IPS-11a (cell line): ENCODE data around the gene VAC14.

Experiments used
- H3K4me3 ChIP-seq: one replicate; pipeline ENCODE4 v1.5.1; 2013; ENCODE audit warnings: low read depth, low read length, control low read depth

The VAC14 gene

DNA sequence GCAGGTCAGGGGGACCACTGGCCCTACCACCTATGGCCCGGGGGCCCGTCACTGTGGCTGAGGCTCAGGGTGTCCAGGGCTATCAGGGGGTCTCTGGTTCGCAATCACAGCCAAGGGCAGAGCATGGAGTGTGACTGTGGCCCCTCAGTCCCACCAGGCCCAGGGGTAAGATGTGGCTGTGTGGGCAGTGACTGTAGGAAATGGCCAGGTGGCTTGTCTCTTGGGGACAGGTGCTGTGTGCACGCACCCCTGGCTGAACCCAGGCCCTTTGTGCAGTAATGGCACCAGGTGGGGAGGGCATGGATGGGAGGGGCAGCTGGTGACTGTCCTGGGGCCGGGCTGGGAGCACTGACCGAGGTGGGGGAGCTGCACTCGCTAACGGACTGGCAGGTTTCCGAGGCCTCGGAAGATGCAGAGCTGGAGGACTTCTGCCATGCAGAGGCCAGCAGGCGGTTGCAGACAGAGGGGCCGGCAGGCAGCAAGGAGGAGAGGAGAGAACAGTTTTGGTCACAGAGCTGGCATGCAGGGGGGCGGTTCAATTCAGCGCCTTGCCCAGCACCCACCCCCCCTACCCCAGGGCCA is 135.8 kb downstream of the VAC14 start:
- H3K4me3 ChIP-seq = no peak overlapping the region

DNA sequence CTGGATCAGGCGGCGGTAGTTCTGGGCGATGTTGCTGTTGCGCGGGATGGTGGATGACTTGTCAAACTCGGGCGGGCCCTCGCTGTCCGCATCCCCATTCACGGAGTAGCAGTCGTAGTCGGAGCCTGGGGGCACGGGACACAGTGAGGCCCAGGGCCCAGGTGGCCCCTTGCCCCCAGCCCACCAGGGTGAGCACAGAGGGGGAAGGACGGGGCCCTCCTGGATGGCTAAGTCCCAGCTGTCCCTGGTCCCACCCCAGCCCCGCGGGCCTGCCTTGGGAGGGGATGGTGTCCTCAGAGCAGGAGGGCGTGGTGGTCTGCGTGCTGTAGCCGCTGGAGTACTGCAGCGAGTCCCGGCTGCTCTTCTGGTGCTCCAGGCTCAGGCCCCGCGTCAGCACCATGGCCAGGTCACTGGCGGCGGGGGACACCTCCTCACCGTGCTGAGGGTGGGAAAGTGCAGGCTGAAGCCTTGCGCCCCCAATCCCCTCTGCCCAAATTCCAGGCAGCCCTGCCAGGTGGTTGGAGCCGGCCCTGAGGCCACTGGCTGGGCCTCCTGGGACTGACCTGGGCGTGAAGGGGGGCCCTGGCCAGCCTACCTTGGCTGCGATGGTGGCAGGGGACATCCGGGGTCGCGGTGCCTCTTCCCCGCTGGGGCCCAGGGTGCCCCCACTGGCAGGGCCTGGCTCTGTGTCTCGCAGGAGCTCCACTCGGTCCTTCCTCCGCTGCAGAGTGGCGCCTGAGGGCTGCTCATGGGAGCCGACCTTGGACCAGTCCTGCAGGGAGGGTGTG is 136.4 kb downstream of the VAC14 start:
- H3K4me3 ChIP-seq = no peak overlapping the region

DNA sequence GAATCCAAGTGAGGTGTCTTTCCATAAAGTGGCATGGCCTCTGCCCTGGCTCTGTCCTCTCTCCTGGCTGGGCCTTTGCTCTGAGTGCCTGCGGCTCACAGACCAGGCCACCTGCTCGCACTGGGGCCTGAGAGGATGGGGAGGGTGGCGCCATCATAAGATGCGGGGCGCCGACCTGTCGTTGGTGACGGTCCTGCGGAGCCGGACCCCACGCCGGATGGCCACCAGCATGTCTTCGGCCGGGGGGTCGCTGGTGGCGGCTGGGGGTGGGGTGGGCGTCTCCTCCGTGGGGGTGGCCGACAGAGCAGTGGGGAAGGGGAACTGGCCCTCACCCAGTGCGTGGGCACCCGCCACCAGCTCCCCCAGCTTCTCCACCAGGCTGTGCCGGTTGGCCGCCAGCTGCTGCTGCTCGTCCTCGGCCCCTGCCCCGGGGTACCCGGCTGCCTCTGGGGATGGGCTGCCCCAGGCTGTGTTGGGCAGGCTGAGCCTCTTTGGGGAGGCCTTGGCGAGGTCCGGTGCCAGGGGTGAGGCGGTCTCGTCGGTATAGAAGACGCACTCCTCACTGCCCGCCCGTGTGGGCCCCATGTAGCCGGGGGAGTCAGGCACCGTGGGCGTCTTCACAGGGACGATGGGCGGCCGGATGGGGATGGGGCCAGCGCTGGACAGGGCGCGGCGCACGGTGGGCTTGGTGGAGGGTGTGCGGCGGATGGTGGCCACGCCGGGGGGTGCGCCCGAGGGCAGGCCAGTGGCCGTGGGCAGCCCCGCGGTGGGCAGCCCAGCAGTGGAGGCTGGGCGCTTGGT is 137.2 kb downstream of the VAC14 start:
- no peak overlapping the region for H3K4me3 ChIP-seq

- H3K4me3 ChIP-seq = no peak overlapping the region
These were observed 137.9 kb downstream of the VAC14 start for GRCh38 chr16:70662991-70663523.

DNA sequence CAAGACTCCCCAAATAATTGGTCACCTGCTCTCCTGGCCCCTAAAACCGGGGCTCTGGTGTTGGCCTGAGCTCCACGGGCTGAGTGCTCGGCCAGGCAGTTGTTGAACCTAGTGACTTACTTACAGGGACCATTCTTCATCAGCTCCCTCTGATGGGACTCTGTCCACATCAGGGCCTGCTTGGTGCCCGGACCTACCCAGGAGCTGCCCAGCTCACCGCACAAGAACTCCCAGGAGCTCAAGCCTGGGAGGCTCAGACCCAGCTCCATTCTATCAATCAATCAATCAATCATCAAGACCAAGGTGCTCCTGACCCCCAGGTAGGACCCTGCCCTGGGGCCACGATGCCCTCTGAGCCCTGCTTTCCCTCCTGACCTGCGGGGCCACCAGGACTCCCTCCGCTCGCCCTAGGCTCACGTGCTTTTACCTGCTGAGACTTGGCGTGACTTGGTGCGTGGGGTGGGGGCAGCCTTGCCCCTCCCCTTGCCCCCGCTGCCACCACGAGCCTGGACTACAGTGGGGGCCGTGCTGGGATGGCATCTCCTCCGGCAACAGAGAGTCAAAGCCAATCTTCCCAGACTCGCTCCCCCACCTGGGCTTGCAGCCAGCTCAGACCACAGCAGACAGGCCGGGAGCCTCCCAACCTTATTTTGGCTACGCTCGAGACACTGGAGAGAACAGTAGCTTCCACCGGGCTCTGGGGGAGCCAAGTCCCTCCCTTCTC is 138.9 kb downstream of the VAC14 start:
- H3K4me3 ChIP-seq = no peak overlapping the region

GRCh38 chr16:70661534-70661917 is 139.4 kb downstream of the VAC14 start:
- H3K4me3 ChIP-seq = no peak overlapping the region

GRCh38 chr16:70660672-70661350 is 140.1 kb downstream of the VAC14 start:
- no peak overlapping the region for H3K4me3 ChIP-seq

DNA sequence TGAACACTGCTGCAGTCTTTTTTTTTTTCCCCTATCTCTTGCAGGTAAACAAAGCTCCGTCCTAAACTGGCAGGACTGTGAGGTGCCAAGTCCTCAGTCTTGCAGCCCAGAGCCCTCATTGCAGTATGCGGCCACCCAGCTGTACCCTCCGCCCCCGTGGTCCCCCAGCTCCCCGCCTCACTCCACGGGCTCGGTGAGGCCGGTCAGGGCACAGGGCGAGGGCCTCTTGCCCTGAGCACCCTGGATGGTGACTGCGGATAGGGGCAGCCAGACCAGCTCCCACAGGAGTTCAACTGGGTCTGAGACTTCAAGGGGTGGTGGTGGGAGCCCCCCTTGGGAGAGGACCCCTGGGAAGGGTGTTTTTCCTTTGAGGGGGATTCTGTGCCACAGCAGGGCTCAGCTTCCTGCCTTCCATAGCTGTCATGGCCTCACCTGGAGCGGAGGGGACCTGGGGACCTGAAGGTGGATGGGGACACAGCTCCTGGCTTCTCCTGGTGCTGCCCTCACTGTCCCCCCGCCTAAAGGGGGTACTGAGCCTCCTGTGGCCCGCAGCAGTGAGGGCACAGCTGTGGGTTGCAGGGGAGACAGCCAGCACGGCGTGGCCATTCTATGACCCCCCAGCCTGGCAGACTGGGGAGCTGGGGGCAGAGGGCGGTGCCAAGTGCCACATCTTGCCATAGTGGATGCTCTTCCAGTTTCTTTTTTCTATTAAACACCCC is 140.8 kb downstream of the VAC14 start:
- no peak overlapping the region for H3K4me3 ChIP-seq

DNA sequence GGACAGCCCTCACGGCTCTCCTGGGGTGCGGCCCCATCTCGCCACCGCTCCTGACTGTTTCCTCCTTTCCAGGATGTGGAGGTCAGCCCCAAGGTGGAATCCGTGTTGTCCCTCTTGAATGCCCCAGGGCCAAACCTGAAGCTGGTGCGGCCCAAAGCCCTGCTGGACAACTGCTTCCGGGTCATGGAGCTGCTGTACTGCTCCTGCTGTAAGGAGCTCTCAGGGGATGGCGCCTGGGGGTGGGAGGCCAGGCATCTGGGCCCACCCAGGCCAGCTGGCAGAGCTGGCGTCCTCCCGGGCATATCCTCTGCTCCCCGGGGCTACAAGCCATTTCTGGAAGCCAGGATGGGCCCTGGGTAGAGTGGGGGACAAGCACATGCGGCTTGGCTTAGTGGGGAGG is 141.4 kb downstream of the VAC14 start:
- no peak overlapping the region for H3K4me3 ChIP-seq

GRCh38 chr16:70658921-70659320 is 142.0 kb downstream of the VAC14 start:
- H3K4me3 ChIP-seq = no peak overlapping the region

GRCh38 chr16:70657956-70658355 is 143.0 kb downstream of the VAC14 start:
- H3K4me3 ChIP-seq = no peak overlapping the region

DNA sequence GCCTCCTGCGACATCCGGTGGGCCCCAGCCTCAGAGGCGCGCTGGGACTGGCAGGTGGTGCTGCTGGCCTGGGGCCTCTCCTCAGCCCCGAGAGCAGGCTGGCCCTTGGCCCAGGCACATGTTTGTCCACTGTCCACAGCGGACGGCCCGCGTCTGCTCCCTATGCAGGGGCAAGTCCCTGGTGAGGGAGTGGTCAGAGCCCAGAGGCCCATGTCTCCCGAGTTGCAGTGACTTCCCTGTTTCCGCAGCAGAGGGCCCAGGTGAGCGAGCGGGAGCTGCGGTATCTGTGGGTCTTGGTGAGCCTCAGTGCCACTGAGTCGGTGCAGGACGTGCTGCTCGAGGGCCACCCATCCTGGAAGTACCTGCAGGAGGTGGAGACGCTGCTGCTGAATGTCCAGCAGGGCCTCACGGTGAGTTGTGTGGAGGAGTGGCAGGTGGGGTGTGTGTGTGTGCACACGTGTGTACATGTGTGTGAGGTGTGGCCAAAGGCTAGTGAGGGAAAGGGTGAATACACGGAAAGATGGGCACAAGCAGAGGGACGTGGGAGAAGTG is 144.2 kb downstream of the VAC14 start:
- no peak overlapping the region for H3K4me3 ChIP-seq

- no peak overlapping the region for H3K4me3 ChIP-seq
These were observed 144.8 kb downstream of the VAC14 start for GRCh38 chr16:70656065-70656711.

- no peak overlapping the region for H3K4me3 ChIP-seq
These were observed 146.9 kb downstream of the VAC14 start for GRCh38 chr16:70653809-70654771.

DNA sequence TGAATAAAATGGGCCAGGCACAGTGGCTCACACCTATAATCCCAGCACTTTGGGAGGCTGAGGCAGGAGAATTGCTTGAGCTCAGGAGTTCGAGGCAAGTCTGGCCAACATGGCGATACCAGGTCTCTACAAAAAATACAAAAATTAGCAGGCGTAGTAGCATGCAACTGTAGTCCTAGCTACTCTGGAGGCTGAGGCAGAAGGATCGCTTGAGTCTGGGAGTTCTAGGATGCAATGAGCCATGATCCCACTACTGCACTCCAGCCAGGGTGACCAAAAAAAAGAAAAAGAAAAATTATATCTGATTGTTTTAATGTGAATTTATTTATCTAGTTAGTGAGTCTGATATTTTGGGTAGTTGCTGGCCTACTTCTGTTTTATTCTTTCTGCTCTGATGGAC is 147.6 kb downstream of the VAC14 start:
- H3K4me3 ChIP-seq = no peak overlapping the region

DNA sequence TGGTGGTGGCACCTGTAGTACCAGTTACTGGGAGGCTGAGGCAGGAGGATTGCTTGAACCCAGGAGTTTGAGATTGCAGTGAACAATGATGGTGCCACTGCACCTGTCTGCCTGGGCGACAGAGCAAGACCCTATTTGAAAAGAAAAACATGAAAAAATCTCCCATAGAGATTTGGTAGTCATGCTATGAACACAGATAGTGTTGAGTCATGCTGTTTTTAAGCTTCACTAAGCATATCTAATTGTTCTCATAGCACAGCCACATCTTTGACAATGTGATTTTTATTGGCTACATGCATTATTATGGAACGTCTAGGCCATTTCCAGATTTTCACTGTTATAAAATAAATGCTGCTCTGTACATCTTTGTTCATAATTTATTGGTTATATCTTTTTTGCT is 148.6 kb downstream of the VAC14 start:
- H3K4me3 ChIP-seq = no peak overlapping the region

DNA sequence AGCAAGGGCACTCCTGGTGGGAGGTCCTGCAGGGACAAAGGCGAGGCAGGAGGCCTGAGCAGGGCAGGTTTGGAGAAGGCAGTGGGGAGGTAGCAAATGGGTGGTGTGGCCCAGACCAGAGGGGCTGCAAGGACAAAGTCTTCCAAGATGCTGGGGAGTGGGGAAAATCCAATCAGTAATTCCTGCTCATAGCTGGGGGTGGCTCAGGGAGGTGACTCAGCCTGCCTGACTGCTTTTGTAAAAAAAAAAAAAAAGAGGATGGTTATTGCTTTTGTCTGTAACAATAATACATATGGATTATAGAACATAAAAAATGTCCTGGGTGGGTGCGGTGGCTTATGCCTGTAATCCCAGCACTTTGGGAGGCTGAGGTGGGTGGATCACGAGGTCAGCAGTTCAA is 149.4 kb downstream of the VAC14 start:
- H3K4me3 ChIP-seq = no peak overlapping the region

- H3K4me3 ChIP-seq = no peak overlapping the region
These were observed 150.7 kb downstream of the VAC14 start for GRCh38 chr16:70650216-70650615.
